A549 treated with CpdA at 1 μM for 4 hours (cell line): ENCODE results near the gene MEI1. TPM values are rescaled to one million over a fixed set of nuclear protein-coding genes. Genes with fewer than 3 reads are reported as not detected.

ENCODE experiments used
- total RNA-seq: library from RNA; stranded (reverse); fragments of 200-300 nt; extraction: Qiagen RNA extraction; gene quantifications from 5 replicates; pipeline ENCODE4 v1.2.3, GENCODE V29; 2022; ENCODE audit warnings: low read depth

Gene MEI1
- not detected in 5 replicates for total RNA-seq

GRCh38 chr22:41699264-41700107, at the start of gene MEI1:
MEI1 (plus strand) TSS chr22:41699503; CDS start chr22:41699539, 36 bp downstream.

GRCh38 chr22:41688365-41689211, 10.7 kb upstream of the MEI1 start, which contains the start of gene SNU13:
SNU13 (minus strand) TSS chr22:41688867; CDS start chr22:41688796, 71 bp downstream.

GRCh38 chr22:41800348-41801146, 101.2 kb downstream of the MEI1 start, which contains the start of gene CCDC134:
CCDC134 (plus strand) TSS chr22:41800679; CDS start chr22:41808891, 8,212 bp downstream.

GRCh38 chr22:41832553-41833368, 133.5 kb downstream of the MEI1 start, which contains the start of gene SREBF2:
SREBF2 (plus strand) TSS chr22:41833105; CDS start chr22:41833271, 166 bp downstream.

Other genes starting within 250 kb of the MEI1 start
- 62.0 to 76.5 TPM (median 68.6 TPM) in 5 replicates for gene PHF5A, start 230.8 kb upstream of the MEI1 start, total RNA-seq
- 45.2 to 48.6 TPM (median 47.0 TPM) in 5 replicates for gene ACO2, start 230.4 kb upstream of the MEI1 start, total RNA-seq
- 29.9 to 51.9 TPM (median 46.8 TPM) in 5 replicates for gene POLR3H, start 155.0 kb upstream of the MEI1 start, total RNA-seq
- gene CSDC2, start 138.5 kb upstream of the MEI1 start, total RNA-seq, result 1.9 to 3.6 TPM (median 2.2 TPM) in 5 replicates
- gene PMM1, start 109.7 kb upstream of the MEI1 start, total RNA-seq, result 24.4 to 29.8 TPM (median 28.7 TPM) in 5 replicates
- gene DESI1, start 78.5 kb upstream of the MEI1 start, total RNA-seq, result 15.4 to 19.4 TPM (median 16.3 TPM) in 5 replicates
- 292 to 348 TPM (median 308 TPM) in 5 replicates for gene XRCC6, start 78.2 kb upstream of the MEI1 start, total RNA-seq
- 104 to 216 TPM (median 183 TPM) in 5 replicates for gene SNU13, start 10.6 kb upstream of the MEI1 start, total RNA-seq
- gene CCDC134, start 101.2 kb downstream of the MEI1 start, total RNA-seq, result 3.3 to 4.1 TPM (median 3.6 TPM) in 5 replicates
- 24.4 to 32.7 TPM (median 29.5 TPM) in 5 replicates for gene SREBF2, start 133.6 kb downstream of the MEI1 start, total RNA-seq
- gene SHISA8, start 215.6 kb downstream of the MEI1 start, total RNA-seq, result 0.13 to 0.19 TPM (median 0.15 TPM) in 4 of 5 replicates, not detected in the other
- gene TNFRSF13C, start 227.3 kb downstream of the MEI1 start, total RNA-seq, result 0.13 to 0.30 TPM (median 0.21 TPM) in 5 replicates
- 25.6 to 40.3 TPM (median 36.6 TPM) in 5 replicates for gene CENPM, start 247.6 kb downstream of the MEI1 start, total RNA-seq